ENCODE measurements around the gene WNT7B.

WNT7B gene

GRCh38 chr22:45995405-45996101 lies 18.6 kb upstream of the WNT7B start:
- no peak for DNase-seq (ENCODE audit: low read depth)

GRCh38 chr22:45994491-45995404 lies 17.8 kb upstream of the WNT7B start:
- DNase-seq (ENCODE audit: low read depth): peak; percentile 31

GRCh38 chr22:45993841-45994240 lies 16.9 kb upstream of the WNT7B start:
- no peak for DNase-seq (ENCODE audit: low read depth)

GRCh38 chr22:45993143-45993692 lies 16.3 kb upstream of the WNT7B start:
- no peak for DNase-seq (ENCODE audit: low read depth)

GRCh38 chr22:45992737-45993136 lies 15.8 kb upstream of the WNT7B start:
- no peak for DNase-seq (ENCODE audit: low read depth)

GRCh38 chr22:45991098-45991497 lies 14.1 kb upstream of the WNT7B start:
- DNase-seq (ENCODE audit: low read depth): no peak

- no peak for DNase-seq (ENCODE audit: low read depth)
These were observed 10.3 kb upstream of the WNT7B start for GRCh38 chr22:45987136-45987861.

GRCh38 chr22:45984316-45984916 lies 7.5 kb upstream of the WNT7B start:
- DNase-seq (ENCODE audit: low read depth): no peak

- DNase-seq (ENCODE audit: low read depth): no peak
These were observed 6.8 kb upstream of the WNT7B start for GRCh38 chr22:45983797-45984196.

- no peak for DNase-seq (ENCODE audit: low read depth)
These were observed 3.8 kb upstream of the WNT7B start for GRCh38 chr22:45980761-45981160.

- no peak for DNase-seq (ENCODE audit: low read depth)
These were observed 3.3 kb upstream of the WNT7B start for GRCh38 chr22:45980268-45980570.

- DNase-seq (ENCODE audit: low read depth): no peak
These were observed 1.3 kb upstream of the WNT7B start for GRCh38 chr22:45978275-45978713.

- DNase-seq (ENCODE audit: low read depth): no peak
These were observed 751 bp upstream of the WNT7B start for GRCh38 chr22:45977551-45978274.

- DNase-seq (ENCODE audit: low read depth): no peak
These were observed 534 bp downstream of the WNT7B start for GRCh38 chr22:45976254-45977002.

- DNase-seq (ENCODE audit: low read depth): no peak
These were observed 1.5 kb downstream of the WNT7B start for GRCh38 chr22:45975164-45976161.

- no peak for DNase-seq (ENCODE audit: low read depth)
These were observed 2.5 kb downstream of the WNT7B start for GRCh38 chr22:45974498-45974897.

- DNase-seq (ENCODE audit: low read depth): no peak
These were observed 4.1 kb downstream of the WNT7B start for GRCh38 chr22:45972889-45973253.

- no peak for DNase-seq (ENCODE audit: low read depth)
These were observed 4.7 kb downstream of the WNT7B start for GRCh38 chr22:45972091-45972888.
